Fibroblast of mammary gland (primary cell): ENCODE data around the gene CHID1.

ENCODE experiments used
- DNase-seq: peaks from one replicate; pipeline ENCODE4 v3.0.0-alpha.2; 2010; ENCODE audit warnings: low read depth
- H3K4me3 ChIP-seq: 2 replicates; pipeline ENCODE4 v1.5.1; 2011; ENCODE audit warnings: low read depth, mild to moderate bottlenecking, low read length, moderate library complexity; ENCODE audit not compliant: control insufficient read depth
- TF ChIP-seq, protein P1 (sequence below): conservative IDR thresholded peaks from 2 replicates; pipeline ENCODE4 v1.5.1; 2011; ENCODE audit warnings: low read depth, low read length, inconsistent platforms; ENCODE audit not compliant: control insufficient read depth, insufficient read depth

The CHID1 gene

DNA sequence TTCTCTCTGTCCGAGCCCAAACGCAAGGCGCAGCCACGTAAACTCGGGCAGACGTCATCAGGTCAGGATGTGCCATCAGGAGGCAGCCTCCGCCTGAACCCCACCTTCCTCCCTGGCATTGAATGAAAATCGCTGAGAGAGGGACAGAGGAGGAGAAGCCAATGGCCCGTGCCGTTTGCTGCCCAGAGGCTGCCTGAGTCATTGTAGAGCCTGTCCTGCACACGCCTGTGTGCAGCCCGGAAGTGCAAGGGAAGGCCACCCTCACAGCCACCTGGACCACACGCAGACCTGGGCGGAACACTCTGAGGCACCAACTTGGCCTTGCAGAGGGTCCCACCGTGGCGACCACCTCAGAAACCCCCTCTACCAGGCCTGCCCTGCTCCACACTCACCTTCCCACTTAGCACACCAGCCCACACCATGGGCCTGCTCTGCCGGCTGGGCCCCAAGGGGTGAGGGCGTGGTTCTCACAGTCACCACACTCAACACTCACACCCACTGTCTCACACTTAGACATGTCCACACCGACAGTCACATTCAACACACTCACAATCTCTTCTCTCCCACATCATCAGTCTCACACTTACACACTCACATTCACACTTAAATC, 9.1 kb downstream of the CHID1 start:
- TF ChIP-seq, protein P1, sequence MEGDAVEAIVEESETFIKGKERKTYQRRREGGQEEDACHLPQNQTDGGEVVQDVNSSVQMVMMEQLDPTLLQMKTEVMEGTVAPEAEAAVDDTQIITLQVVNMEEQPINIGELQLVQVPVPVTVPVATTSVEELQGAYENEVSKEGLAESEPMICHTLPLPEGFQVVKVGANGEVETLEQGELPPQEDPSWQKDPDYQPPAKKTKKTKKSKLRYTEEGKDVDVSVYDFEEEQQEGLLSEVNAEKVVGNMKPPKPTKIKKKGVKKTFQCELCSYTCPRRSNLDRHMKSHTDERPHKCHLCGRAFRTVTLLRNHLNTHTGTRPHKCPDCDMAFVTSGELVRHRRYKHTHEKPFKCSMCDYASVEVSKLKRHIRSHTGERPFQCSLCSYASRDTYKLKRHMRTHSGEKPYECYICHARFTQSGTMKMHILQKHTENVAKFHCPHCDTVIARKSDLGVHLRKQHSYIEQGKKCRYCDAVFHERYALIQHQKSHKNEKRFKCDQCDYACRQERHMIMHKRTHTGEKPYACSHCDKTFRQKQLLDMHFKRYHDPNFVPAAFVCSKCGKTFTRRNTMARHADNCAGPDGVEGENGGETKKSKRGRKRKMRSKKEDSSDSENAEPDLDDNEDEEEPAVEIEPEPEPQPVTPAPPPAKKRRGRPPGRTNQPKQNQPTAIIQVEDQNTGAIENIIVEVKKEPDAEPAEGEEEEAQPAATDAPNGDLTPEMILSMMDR: no peak
- no peak for DNase-seq
- no peak overlapping the region for H3K4me3 ChIP-seq

DNA sequence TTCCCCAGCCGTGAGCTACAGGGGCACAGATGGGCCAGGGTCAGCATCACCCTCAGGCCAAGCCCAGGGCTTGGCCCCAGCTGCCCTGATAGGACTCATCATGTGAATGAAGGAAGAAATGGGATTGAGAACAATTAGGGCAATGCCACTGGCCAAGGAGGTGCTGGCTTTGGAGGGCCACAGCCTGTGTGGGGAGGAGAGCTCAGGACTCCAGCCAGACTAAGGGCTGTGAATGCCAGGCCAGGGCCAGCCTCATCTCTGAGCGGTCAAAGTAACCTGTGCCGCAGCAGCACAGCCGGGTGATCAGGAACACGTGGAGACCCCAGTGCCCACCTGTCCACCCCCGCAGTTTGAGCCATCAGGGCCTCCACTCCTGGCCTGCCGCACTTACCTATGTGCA, 10.1 kb downstream of the CHID1 start:
- no peak for DNase-seq
- no peak overlapping the region for H3K4me3 ChIP-seq
- TF ChIP-seq, protein P1: no peak

DNA sequence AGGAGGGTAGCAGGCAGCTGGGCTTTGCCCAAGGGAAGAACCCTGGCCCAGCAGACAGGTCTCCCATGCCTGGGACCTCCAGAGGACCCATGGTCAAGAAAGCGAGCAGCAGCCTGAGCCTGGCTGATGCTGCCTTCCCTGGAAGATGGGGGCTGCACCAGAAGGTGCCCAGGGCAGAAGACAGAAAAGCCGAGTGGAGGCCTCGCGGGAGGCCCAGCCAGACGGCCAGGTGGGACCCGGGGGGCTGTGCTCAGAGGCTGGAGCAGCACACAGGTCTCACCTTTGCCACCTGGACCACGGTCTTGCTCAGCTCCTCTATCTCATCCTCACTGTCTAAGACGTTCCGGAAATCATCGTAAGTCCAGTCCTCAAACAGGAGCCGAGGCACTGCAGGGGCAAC, 10.9 kb downstream of the CHID1 start:
- DNase-seq: no peak
- TF ChIP-seq, protein P1: no peak
- H3K4me3 ChIP-seq: no peak overlapping the region

DNA sequence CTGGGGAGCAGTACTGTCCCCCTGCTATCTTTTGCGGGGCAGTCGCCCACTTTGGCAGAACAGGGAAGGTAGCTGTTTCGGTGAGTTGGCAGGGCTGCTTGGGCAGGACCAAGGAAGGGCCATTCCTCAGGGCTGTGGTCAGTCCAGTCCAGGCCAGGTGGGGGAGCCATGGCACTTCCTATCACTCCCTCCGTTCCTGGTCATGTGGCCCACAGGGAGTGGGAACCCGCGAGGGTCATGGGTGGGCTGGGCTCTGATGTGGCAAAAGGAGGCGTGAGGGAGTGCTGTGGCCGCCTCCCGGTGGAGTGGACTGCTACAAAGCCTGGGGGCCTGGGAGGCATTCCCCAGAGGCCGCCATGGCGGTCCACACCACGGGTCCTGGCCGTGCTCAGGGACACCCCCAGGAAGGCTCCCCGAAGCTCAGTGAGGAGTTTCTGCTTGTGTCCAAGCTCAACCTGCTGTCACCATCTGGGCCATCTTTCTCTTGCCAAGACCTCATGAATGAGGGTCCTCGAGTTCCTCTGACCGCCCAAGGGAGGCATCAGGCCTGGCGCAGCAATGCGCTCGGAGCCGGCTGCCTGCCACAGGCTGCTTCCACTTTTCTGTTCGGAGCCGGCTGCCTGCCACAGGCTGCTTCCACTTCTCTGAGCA, 11.9 kb downstream of the CHID1 start:
- DNase-seq: peak; percentile 25
- no peak overlapping the region for H3K4me3 ChIP-seq
- TF ChIP-seq, protein P1: peak; percentile 15

DNA sequence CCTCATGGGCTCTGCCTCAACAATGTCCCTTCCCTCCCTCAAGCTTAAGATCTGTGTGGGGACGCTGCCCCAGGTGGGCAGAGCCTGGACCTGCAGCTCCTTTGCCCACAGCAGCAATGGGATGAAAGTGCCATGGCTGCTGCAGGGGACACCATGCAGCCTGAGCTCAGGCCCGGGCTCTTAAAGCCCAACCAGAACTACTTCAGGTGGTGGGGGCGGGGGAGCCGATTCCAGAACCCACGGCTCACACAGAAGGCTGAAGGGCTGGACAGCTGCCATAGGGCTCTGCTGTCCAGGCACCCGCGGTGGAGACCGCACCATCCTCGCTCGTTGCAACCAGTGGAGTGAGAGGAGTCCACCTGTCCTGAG, 12.5 kb downstream of the CHID1 start:
- peak; percentile 16 for DNase-seq
- H3K4me3 ChIP-seq: no peak overlapping the region
- TF ChIP-seq, protein P1: no peak

DNA sequence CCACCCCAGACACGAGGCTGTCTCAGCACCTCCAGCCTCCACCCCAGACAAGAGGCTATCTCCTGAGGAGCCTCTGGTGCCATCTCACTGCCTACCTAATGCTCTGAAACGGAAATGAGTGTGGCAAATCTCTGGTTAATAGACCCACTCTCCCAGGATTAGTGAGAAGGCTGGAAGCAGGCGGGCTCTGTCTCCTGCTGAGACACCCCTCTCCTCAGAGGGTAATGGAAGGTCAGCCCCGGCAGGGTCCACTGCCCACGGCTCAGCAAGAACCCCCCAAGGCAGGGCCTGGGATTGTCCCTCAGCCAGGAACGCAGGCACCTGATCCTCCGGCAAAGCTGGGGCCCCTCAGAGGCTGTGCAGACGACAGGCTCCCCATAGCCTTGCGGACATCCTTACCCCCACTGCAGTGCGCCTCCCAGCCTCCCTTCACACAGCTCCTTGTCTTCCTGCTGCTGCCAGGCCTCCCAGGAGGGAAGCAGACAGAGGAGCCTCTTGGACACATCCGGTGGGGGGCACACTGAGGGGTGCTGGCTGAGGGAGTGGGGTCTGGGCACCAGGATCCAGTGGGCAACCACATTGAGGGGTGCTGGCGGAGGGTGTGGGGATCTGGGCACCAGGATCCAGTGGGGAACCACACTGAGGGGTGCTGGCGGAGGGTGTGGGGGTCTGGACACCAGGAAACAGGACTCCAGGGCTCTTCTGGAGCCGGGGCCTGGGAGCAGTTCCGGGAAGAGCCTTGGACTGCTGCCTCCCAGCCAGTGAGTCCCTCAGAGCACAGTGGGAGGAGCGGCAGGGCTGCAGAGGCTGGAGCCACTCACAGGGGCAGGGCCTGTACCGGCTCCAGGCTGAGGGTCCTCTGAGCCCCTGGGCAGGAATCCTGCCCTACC, 13.1 kb downstream of the CHID1 start:
- TF ChIP-seq, protein P1: no peak
- H3K4me3 ChIP-seq: no peak overlapping the region
- no peak for DNase-seq
